Raji (cell line): ENCODE results near the gene GID8.
A peak's percentile ranks its signal among the peaks of the same experiment; 100 is the strongest.

Experiments used
- POLR2A ChIP-seq: IDR thresholded peaks from 2 replicates; pipeline ENCODE4 v1.6.1; 2011; ENCODE audit warnings: low read depth, low read length, control low read depth; ENCODE audit not compliant: insufficient read depth

GID8 gene

GRCh38 chr20:62926229-62927127 lies 11.5 kb upstream of the GID8 start, which contains the start of gene DIDO1:
TSS of gene DIDO1 (minus strand) at chr20:62926505.
- peak; percentile 55 for TF ChIP-seq POLR2A

- TF ChIP-seq POLR2A: no peak
These were observed 10.7 kb upstream of the GID8 start for GRCh38 chr20:62927128-62927705.

- no peak for TF ChIP-seq POLR2A
These were observed 9.6 kb upstream of the GID8 start for GRCh38 chr20:62928246-62928939.

GRCh38 chr20:62929051-62929538 lies 8.9 kb upstream of the GID8 start:
- TF ChIP-seq POLR2A: no peak

- TF ChIP-seq POLR2A: no peak
These were observed 6.5 kb upstream of the GID8 start for GRCh38 chr20:62931464-62931863.

- TF ChIP-seq POLR2A: no peak
These were observed 4.0 kb upstream of the GID8 start for GRCh38 chr20:62933966-62934365.

- no peak for TF ChIP-seq POLR2A
These were observed 2.6 kb upstream of the GID8 start for GRCh38 chr20:62935204-62935967.

GRCh38 chr20:62935968-62936585 lies 1.9 kb upstream of the GID8 start:
- no peak for TF ChIP-seq POLR2A

GRCh38 chr20:62937268-62938104 lies 461 bp upstream of the GID8 start:
- peak; percentile 88 for TF ChIP-seq POLR2A

GRCh38 chr20:62940875-62941274 lies 2.9 kb downstream of the GID8 start:
- no peak for TF ChIP-seq POLR2A

GRCh38 chr20:62941792-62942191 lies 3.8 kb downstream of the GID8 start:
- TF ChIP-seq POLR2A: no peak

GRCh38 chr20:62942456-62942855 lies 4.5 kb downstream of the GID8 start:
- no peak for TF ChIP-seq POLR2A

- no peak for TF ChIP-seq POLR2A
These were observed 5.4 kb downstream of the GID8 start for GRCh38 chr20:62943396-62943795.

GRCh38 chr20:62944184-62944583 lies 6.2 kb downstream of the GID8 start:
- no peak for TF ChIP-seq POLR2A

GRCh38 chr20:62944746-62945145 lies 6.8 kb downstream of the GID8 start:
- no peak for TF ChIP-seq POLR2A
